ENCODE measurements around the gene CDC14A. TPM values are rescaled to one million over a fixed set of nuclear protein-coding genes. Genes with fewer than 3 reads are reported as not detected.

Gene CDC14A
- total and polyA plus RNA-seq, 2 of the 8 experiments (the other 6 are each of a cell fraction or from before 2014, with no cell fraction given), result 3.2 to 8.9 TPM

DNA sequence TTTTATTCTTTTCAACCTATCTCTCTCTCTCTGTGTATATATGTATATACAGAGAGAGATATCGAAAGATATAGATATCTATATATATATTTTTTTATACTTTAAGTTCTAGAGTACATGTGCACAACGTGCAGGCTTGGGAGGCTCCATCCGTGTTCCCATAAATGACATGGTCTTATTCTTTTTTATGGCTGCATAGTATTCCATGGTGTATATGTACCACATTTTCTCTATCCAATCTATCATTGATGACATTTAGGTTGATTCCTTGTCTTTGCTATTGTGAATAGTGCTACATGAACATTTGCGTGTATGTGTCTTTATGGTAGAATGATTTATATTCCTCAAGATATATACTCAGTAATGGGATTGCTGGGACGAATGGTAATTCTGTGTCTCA lies 130.4 kb downstream of the CDC14A start:
- no peak overlapping the region for H3K18ac ChIP-seq (ENCODE audit: extremely low read depth, low read length)
- no peak for DNase-seq (ENCODE audit: low read depth in 1 of 2, low spot score in 2 of 2)
- no peak overlapping the region for H4K8ac ChIP-seq (ENCODE audit: extremely low read depth, insufficient read depth, low read length)
- H3K4ac ChIP-seq (replicated peaks; ENCODE audit: insufficient read length, low read depth, low read length), result no peak overlapping the region
- no peak overlapping the region for H3K4me3 ChIP-seq (ENCODE audit: extremely low read depth in 1 of 4, insufficient read depth in 2 of 4, low read depth in 3 of 4, low read length in 4 of 4)
- no peaks in the 10 kb centered on the region for H3K9me3 ChIP-seq (ENCODE audit: insufficient read depth in 2 of 2, low read depth in 1 of 2, low read length in 1 of 2)
- H3K9ac ChIP-seq (replicated peaks in 1 of 4; ENCODE audit: extremely low read depth in 1 of 4, low read depth in 3 of 4, low read length in 3 of 4), result no peak overlapping the region
- no peak overlapping the region for H3K14ac ChIP-seq (ENCODE audit: insufficient read length)
- no peak overlapping the region for H2AFZ ChIP-seq (ENCODE audit: low read length)
- H3K79me2 ChIP-seq (ENCODE audit: control insufficient read depth in 1 of 2, insufficient read depth in 2 of 2, low read length in 2 of 2), result no peaks in the 10 kb centered on the region
- no peak overlapping the region for H4K91ac ChIP-seq (replicated peaks; ENCODE audit: insufficient read length, low read length)
- H4K20me1 ChIP-seq (replicated peaks in 1 of 2; ENCODE audit: control insufficient read depth in 1 of 2, insufficient read depth in 2 of 2, low read length in 2 of 2), result no peaks in the 10 kb centered on the region
- no peaks in the 10 kb centered on the region for H3K36me3 ChIP-seq (ENCODE audit: control insufficient read depth in 2 of 4, insufficient read depth in 4 of 4, low read length in 3 of 4)
- POLR2A ChIA-PET (ENCODE audit: partially characterized antibody), result no interaction called here
- H2BK120ac ChIP-seq (replicated peaks; ENCODE audit: low read depth, low read length), result no peak overlapping the region
- H3K79me1 ChIP-seq (ENCODE audit: low read depth, low read length), result no peaks in the 10 kb centered on the region
- WGBS, 2 experiments (ENCODE audit: extremely low coverage in 1 of 2, insufficient coverage in 1 of 2, insufficient read length in 1 of 2, insufficient replicate concordance in 2 of 2, low coverage in 1 of 2, low lambda C conversion rate in 2 of 2, missing lambda C conversion rate in 1 of 2), result 87% methylated on average over 5 of the region's 5 CpGs; no CpG with 5 or more reads in 1 of the 2 experiments
- no peak for FAIRE-seq
- no peaks in the 10 kb centered on the region; a peak in 1 of 7 replicates for H3K4me1 ChIP-seq (replicated peaks in 1 of 4; ENCODE audit: control insufficient read depth in 3 of 4, insufficient read depth in 4 of 4, low read length in 3 of 4)
- no peaks in the 10 kb centered on the region for H3K27me3 ChIP-seq (replicated peaks in 1 of 4; ENCODE audit: control insufficient read depth in 3 of 4, extremely low read depth in 1 of 4, insufficient read depth in 3 of 4, low read length in 3 of 4)
- H2BK12ac ChIP-seq (ENCODE audit: low read depth, low read length), result no peak overlapping the region
- no peak overlapping the region for H2AK5ac ChIP-seq (ENCODE audit: low read depth, low read length)
- CTCF ChIA-PET (ENCODE audit: partially characterized antibody), result no interaction called here
- H4K5ac ChIP-seq (ENCODE audit: insufficient read length, low read depth, low read length), result no peak overlapping the region
- H3K23me2 ChIP-seq (ENCODE audit: low read depth, low read length), result no peaks in the 10 kb centered on the region
- H2BK5ac ChIP-seq (ENCODE audit: low read depth, low read length), result no peak overlapping the region
- no peak overlapping the region for H2BK15ac ChIP-seq (ENCODE audit: low read length)
- no peak overlapping the region for H3K27ac ChIP-seq (ENCODE audit: low read depth, low read length)
- H3K56ac ChIP-seq (replicated peaks; ENCODE audit: insufficient read length, low read depth, low read length), result no peak overlapping the region
- no peak overlapping the region for H3K23ac ChIP-seq (ENCODE audit: insufficient read length)
- no peak overlapping the region for H3K4me2 ChIP-seq (ENCODE audit: insufficient read depth in 1 of 2, low read depth in 2 of 2, low read length in 2 of 2)
- H2BK20ac ChIP-seq (ENCODE audit: low read length), result no peak overlapping the region
- no peak for TF ChIP-seq FOSL1 (IDR thresholded peaks at IDR 0.05; ENCODE audit: insufficient read depth, low read depth, low read length)
- no peak for TF ChIP-seq RAD21 (IDR thresholded peaks at IDR 0.05 in 1 of 2, conservative IDR thresholded peaks at IDR 0.05 in 1 of 2; ENCODE audit: low read depth in 2 of 2, low read length in 2 of 2)
- TF ChIP-seq POLR2AphosphoS5 (IDR thresholded peaks at IDR 0.05; ENCODE audit: low read depth, low read length), result no peak
- TF ChIP-seq SUZ12 (IDR thresholded peaks at IDR 0.05; ENCODE audit: low read length), result no peak
- TF ChIP-seq, protein P1, sequence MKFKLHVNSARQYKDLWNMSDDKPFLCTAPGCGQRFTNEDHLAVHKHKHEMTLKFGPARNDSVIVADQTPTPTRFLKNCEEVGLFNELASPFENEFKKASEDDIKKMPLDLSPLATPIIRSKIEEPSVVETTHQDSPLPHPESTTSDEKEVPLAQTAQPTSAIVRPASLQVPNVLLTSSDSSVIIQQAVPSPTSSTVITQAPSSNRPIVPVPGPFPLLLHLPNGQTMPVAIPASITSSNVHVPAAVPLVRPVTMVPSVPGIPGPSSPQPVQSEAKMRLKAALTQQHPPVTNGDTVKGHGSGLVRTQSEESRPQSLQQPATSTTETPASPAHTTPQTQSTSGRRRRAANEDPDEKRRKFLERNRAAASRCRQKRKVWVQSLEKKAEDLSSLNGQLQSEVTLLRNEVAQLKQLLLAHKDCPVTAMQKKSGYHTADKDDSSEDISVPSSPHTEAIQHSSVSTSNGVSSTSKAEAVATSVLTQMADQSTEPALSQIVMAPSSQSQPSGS (IDR thresholded peaks at IDR 0.05; ENCODE audit: low read length), result no peak
- no peak for TF ChIP-seq NANOG (IDR thresholded peaks at IDR 0.05; ENCODE audit: insufficient read depth, low read depth, low read length, poor library complexity, severe bottlenecking)
- TF ChIP-seq SP4 (IDR thresholded peaks at IDR 0.05; ENCODE audit: low read length), result no peak
- no peak for TF ChIP-seq SIN3A (conservative IDR thresholded peaks at IDR 0.05 in 1 of 2, IDR thresholded peaks at IDR 0.05 in 1 of 2; ENCODE audit: low read depth in 1 of 2, low read length in 2 of 2)
- no peak for TF ChIP-seq KDM4A (IDR thresholded peaks at IDR 0.05; ENCODE audit: low read depth, low read length, severe bottlenecking)
- no peak for TF ChIP-seq KDM5A (IDR thresholded peaks at IDR 0.05; ENCODE audit: low read length)
- no peak for TF ChIP-seq BCL11A (IDR thresholded peaks at IDR 0.05; ENCODE audit: low read depth in 2 of 2, low read length in 2 of 2)
- TF ChIP-seq HDAC2 (IDR thresholded peaks at IDR 0.05; ENCODE audit: borderline replicate concordance in 1 of 2, low read depth in 2 of 2, low read length in 2 of 2), result no peak

All from H1 (cell line).